Measurements from ENCODE around the gene RASSF7.

- TF ChIP-seq POLR2A (IDR thresholded peaks at IDR 0.05; ENCODE audit: low read depth, low read length) (no peak), TAF1 (IDR thresholded peaks at IDR 0.05; ENCODE audit: borderline replicate concordance, low read depth, low read length) (no peak)
Observed at GRCh38 chr11:534396-535209, 26.2 kb upstream of the RASSF7 start.

Measured in GM12892 (cell line).